GM18511 (cell line): Measurements from ENCODE around the gene ITGB1.

ENCODE experiments used
- ATAC-seq: cut with Tn5 transposase; IDR thresholded peaks from one replicate; pipeline ENCODE4 v1.9.1; 2021; ENCODE audit warnings: mild to moderate bottlenecking, moderate library complexity; ENCODE audit not compliant: unreplicated experiment

Gene ITGB1

DNA sequence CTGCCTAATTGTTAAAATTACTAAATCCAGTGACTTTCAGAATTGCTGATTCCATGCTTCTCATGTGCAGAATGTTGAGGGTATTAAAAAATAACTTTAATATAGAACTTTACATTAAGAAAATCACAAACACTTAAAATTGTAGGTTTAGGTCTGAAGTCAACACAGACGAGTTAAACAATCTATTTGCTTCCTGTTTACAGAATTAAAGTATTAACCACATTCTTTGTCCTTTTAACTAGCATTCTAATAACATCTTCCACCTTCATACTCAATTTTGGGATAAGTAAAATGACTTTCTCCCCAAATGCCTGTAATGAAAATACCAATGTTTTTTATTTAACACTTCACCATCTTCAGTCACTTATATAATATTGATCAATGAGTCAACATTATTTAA, 2.2 kb downstream of the ITGB1 start:
- ATAC-seq = no peak

DNA sequence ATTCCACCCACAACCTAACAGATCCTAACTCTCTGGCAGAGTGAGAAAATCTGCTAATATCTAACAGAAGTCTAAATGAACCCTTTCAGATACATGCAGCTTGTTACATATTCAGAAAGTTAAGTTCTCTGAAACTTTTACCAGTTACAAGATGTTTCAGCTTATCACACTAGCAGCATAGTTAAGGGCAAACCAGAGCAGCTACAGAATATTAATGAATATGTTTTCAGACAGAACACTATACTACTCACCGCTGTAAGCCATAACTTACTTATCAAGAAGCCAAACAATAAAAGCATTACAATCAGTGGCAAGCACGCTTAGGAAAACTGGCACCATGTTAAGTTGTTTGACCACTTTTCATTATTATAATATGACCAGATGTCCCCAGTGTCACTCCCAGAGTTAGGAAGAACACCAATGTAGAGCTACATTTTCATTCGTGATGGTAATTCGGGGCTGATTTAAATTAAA, 2.7 kb downstream of the ITGB1 start:
- ATAC-seq = no peak

DNA sequence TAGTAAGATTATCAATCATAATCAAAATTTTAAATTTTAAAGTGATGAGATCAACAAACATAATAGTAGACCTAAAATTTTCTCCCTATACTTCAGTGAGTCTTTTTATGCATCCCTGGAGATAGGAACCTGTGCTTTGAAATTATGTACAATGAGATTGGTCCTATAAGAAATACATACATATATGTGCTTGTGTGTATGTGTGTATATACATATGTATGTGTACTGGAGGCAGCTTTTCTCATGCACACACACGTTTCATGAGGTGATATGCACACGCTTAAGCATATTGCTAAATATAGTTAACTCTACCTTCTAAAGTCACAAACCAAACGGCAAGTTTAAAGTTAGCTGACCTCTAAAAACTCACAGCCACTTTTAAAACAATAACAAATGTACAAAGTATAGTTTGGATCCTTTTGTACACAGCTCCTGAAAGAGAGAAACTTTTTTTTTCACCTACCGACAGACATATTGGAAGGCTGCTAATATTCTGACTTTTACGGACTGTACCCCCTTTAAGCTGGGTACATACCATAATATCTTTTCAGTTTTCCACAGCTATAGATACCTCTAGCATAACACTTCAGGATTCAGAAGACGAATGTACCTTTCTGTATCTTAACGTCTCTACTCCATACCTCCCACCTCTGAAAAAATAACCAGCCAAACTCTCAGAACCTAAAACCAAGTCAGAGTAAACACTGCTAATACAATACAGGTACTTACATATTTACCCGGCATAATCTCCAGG, 3.3 kb downstream of the ITGB1 start:
- ATAC-seq = no peak

DNA sequence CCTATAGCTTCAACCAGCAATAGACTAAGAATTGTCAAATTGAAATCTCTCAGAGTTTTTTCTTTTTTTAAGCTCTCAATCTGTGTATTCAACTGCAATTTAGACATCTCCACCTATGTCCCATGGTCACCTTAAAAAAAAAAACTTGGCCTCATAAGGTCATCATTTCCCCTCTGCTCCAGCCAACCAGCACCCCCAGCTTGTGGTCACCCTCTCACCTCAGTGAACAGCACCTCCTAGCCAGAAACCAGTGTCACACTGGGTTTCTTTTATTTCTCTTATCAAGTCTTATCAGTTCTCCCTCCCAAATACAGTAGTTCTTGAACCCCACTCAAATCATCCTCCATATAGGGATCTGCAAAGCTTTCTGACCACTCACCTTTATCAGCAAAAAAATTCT, 4.0 kb downstream of the ITGB1 start:
- ATAC-seq = no peak

DNA sequence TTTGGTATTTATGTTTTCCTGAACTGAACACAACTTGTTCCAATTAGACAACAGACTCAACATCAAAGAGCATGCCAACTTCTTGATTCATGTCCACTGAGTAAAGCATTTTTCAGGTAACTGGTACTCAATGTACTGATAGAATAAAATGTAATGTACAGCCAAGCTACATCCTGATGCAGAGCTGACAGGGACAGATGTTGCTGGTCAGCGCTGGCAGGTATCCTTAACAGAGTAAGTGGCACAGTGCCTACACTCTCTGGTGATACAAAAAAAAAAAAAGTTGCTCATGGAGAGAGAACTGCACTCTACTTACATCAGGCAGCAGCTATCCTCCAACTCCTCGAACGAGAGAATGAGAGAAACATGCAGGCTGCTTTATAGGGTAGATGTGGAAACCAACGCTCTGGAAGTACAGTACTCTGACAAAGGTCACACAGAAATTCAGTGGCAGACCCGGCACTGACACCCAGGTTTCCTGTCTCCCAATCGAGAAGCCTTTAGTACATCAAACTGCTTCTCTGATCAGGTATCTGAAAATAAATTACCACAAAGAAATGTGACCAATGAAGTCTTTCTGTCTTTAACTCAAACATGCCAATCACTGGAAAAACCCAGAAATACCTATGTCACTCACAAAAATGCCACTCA, 4.6 kb downstream of the ITGB1 start:
- ATAC-seq = no peak

DNA sequence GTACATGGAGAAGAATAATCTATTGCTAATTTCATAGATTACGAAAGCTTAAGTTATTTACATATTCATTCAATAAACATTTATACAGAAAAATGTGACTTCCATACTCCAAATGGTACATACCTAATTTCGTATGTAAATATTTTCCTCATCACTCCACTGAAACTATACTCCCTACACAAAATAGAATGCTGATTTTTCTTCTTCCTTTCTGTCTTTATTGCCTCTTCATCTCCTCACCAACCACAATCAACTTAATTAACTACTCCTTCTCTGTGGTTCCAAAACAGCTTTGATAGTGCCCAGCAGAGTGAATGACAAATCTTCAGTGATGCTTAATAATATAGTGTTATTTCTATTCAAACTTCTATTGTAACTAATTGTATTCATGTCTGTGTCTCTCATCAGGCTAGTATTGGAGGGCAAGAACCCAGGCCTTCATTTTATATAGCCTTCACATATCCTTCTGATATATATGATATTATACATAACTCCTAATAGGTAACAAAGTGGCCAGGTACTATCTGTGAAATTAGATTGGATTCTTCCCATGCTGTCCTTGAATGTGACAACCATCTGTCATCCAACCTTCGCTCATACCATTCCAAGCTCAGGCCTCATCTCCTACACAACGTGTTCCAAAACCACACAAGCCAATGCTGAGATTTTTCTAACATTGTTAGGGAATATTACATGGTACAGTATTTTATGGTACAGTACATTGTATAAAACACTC, 5.3 kb downstream of the ITGB1 start:
- no peak for ATAC-seq

DNA sequence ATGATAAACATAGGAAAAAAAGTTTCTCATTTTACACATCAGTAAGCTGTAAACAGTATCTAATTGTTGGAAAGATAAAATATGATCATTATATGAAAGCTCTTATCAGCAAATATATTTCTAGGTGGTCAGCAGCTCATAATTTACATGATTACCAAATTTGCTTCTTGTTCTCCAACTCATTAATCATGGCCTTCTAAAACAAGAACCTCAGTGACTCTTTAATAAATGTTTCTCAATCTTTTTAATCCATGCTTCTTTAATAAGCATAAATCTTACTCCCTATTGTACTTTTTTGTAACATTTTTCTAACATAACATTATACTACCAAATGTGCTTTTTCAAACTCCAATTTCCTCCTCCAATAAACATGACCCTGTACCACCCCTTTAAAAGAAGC, 5.9 kb downstream of the ITGB1 start:
- no peak for ATAC-seq

DNA sequence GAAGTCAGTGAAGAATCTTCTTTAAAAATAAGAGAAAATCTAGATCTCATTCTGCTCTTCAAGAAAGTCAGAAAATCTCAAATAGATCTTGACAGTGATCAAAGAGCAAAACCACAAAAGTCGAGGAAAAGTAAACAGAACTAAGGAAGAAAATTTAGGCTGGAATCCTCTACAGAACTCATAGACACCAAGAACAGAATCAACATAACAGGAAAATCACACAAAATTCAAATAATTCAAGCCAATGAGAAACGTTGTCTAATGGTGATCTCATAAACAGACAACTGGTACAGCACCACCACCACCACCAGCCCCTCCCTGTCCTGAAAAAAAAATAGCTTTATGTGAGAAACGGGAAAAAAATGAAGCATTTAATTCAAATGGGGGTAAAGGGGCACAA, 6.9 kb downstream of the ITGB1 start:
- no peak for ATAC-seq

DNA sequence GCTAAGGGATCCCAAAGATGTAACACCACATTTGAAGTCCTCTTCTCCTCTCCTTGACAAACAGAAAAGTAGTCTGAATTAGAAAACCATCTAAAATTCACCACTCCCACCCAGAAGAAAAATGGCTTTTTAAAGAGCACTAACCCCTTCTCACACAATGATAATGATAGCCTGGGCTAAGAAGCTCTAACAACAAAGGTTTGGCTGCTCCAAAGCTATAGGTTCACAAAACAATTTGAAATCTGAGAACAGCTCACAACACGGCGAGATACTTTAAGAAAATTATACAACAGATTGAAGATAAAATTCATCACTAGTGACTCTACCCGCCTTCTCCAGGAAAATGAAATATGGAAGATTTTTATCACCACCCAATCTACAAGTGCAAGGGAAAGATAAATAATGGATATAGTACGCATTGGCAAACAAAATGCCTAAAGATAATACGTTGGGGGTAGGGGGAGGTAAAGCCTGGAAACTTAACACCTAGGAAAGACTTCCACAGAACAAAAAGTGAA, 7.4 kb downstream of the ITGB1 start:
- ATAC-seq = no peak

DNA sequence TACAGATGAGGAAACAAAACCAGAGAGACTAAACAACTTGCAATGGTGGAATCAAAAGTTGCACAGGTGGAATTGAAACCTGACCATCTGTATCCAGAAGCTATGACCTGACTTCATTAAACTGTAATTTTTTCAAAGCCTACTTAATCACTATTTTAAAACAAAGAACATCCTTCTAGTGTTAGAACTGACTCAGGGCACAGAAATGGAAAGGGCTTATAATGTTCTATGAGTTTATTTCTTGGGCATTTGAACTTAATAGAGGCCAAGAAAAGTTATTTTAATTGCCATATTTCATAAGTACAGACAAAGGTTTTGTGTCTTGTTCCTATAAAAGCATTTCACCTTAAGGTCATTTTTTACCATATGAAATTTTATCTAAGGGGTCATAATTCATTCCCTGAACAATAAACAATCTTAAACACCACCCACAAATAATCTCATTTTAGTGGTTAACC, 8.8 kb downstream of the ITGB1 start:
- ATAC-seq = no peak

DNA sequence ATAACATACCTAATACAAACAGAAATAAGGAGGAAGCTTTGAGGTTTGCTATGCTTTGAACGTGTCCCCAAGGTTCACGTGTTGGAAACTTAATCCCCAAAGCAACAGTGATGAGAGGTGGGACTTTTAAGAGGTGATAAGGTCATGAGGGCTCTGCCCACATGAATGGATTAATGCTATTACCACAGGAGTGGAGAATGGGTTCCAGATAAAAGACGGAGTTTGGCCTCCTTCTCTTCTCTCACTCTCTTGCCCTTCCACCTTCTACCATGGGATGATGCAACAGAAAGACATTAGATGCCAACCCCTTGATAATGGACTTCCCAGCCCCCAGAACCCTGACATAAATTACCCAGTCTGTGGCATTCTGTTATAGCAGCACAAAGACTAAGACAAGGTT, 9.6 kb downstream of the ITGB1 start:
- ATAC-seq = no peak

DNA sequence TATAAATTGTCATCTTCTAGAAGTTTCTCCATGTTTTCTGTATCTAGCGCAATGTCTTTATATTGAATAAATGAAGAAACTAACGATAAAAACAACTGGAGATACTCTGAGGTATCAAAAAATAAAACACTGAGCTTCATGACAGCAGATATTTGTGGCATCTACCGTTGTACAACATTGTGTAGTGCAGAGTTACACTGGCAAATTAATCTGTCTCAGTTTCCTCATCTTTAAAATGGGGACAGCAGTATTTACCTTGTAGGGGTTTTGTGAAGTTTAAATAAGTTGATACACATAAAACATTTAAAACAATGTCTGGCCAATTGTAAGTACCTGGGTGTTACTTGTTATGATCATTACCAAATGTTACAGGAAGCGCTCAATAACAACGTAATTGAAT, 10.4 kb downstream of the ITGB1 start:
- no peak for ATAC-seq

DNA sequence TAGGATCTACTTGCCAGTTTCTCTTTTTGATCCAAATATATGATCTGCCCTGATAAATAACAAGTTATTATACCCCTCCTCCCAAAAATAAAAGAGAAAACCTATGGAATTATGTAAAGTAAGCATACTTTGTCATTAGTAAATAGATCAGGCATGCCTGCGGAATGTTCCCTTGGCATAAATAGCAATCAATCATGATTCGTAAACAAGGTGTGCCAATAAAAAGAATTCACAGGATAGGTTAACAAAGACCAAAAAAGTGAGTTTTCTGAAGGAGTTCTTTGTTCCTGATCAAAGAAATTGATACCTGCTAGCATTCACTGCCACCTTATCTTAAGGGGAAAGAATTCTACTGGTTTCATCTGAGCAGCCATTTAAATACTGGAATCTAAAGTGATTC, 11.9 kb downstream of the ITGB1 start:
- ATAC-seq = no peak

DNA sequence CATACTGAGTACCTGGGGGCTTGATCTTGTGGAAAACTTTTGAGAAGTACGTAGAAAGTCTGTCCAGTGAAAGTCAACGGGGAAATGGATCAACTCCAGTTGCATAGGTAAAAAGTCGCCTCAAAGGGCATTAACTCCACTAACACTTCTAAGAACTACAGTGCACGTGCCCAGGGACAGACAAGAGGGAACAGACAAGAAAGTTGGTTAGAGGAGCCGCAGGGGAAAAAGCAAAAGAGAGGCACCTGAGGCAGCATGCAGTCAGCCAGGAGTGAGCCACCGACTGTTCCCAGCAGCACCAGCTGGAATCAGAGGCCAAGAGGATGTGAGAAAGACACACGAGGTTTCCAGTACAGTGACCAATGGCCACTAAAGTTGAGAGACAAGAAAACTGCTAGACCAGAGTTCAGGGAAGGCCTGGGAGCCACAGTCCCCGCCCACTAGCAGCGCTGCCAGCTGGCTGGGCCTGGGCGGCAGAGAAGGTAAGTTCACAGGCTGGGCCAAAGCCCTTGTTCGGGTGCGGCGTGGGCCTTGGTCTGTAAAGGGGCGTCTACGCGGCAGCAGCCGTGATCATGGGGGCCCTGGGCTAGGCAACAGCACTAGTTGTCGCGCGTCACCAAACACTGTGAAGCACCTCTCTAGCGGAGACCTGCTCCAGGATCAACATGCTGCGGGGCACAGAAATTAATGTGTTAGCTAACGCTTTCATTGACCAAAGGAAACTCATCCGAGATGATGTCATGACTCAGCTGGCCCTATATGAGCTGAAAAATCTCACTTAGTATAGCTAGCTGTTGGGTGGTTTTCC, 14.0 kb downstream of the ITGB1 start:
- ATAC-seq = no peak

DNA sequence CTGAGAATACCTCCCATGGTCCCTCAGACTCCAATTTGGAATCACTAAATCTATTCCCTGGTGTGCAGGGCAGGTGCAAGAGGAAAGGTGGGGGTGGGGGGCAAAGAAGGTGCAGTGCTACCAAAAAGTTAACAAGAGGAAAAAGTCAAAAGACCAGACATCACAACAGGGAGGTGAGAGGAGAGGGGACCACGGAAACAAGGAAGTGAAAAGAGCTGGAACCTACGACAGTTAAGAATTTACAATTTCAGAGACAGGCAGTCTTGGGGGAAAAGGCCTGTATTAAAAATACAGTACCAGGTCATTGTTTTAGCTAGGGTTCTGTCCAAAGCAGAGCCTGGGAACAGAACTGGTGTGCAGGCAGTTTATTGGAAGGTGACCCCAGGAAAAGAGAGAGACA, 14.6 kb downstream of the ITGB1 start:
- peak; percentile 71 for ATAC-seq

DNA sequence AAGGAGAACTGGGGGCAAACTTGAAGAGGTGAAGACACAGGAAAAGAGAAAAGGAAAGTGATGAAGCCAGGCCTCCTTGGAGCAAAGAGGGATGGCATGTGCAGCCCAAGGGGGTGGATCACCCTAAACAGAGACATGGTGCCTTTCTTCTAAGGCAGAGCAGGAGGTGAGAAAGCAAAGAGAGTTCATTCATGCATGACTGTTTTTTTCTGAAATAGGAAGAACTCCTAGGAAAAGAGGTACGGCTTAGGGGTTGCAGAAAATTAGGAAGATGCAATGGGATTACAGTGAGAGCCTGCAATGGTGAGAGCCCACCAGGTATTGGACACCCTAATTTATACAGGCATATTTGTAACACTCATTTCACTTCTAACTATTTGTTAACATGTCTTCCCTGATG, 15.9 kb downstream of the ITGB1 start:
- ATAC-seq = no peak

DNA sequence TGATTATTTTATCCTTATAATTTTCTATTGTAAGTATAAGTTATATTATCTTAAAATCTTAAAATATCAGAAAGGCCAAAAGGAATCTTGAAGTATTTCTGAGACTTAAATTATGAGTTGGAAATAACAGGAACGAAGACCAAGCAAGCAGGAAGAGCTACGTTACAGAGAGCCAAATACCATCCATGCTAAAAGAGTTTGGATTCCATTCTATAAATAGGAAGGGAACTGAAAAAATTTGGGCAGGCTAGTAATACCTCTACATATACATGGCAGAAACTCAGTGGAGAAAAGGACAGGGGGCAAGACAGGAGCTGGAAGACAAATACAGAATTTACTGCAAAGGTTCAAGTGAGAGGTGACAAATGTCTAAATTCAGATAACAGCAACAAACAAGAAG, 16.7 kb downstream of the ITGB1 start:
- no peak for ATAC-seq

DNA sequence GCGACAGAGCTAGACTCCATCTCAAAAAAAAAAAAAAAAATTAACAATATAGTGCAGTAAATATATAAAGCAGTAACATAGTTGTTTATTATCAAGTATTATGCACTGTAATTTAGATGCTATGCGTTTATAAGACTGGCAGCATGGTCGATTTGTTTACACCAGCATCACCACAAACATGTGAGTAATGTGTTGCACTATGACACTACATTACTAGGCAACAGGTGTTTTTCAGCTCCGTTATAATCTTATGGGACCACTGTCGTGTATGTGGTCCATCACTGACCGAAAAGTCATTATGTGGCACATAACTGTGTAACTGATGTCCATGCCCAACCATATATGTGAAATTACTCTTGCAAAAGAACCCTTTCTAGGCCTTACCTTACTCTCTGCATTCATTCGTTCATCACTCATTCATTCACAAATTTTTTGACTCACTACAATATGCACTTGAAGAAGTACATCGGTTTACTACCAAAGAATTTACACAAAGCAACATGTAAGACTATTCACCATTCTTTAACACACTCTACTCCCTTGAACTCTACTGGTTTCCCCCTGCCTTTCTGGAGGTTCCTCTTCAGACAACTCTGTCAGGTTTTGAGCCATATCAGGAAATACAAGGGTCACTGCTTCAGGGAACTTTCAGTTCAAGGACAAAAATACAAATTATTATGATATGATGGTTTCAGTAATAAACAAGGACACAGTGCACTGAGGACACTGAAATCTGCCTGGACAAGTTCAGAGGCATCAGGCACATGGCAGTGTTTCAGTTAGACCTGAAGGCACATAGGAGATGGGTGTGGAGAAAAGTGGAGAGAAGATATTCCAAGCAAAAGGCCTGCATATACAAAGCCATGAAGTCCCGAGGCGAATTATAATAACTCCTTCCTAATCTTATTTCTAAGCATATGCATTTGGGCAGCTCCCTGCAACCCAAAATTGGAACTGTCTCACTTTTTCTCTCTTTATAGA, 17.4 kb downstream of the ITGB1 start:
- ATAC-seq = no peak

DNA sequence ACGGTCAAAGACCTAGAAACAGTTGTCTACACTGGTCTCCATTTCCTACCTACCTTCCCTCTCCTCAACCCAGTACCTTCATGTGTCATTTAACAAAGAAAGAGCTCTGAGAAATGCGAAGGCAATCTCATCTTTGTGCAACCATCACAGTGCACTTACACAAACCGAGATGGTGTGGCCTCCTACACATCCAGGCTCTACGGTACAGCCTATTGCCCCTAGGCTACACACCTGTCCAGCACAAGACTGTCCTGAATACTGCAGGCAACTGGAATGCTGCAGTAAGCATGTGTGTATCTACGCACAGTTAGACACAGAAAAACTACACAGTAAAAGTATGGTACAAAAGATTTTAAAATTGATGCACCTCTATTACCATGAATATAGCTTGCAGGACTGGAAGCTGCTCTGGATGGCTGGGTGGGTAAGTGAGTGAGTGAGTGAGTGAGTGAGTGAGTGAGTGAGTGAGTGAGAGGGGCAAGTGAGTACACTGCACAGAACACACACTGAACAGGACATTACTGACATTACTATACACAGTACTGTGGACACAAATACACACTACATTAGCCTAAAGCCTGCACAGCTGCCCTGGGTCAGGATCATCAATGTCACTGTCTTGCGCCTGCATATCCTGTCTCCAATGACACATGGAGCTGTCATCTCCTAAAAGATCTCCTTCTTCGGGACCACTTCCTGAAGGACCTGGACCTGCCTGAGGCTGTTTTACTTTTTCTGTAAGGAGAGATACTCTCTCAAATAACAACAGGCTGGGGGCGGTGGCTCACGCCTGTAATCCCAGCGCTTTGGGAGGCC, 18.5 kb downstream of the ITGB1 start:
- ATAC-seq = no peak
